Activated gamma-delta T cell treated with Interleukin-2 at 50 U/mL for 16 hours (primary cell): ENCODE measurements around the gene LIMS1.
"Not testable (repeated sequence)": the region's sequence is repeated elsewhere in the genome, so short reads cannot be mapped to it uniquely, and the experiment has no call there.

Source experiments
- DNase-seq: peaks from one replicate; pipeline ENCODE4 v3.0.0-alpha.2; 2020

Gene LIMS1

GRCh38 chr2:108670282-108670681 lies 136.0 kb downstream of the LIMS1 start:
- not testable (repeated sequence) for DNase-seq

DNA sequence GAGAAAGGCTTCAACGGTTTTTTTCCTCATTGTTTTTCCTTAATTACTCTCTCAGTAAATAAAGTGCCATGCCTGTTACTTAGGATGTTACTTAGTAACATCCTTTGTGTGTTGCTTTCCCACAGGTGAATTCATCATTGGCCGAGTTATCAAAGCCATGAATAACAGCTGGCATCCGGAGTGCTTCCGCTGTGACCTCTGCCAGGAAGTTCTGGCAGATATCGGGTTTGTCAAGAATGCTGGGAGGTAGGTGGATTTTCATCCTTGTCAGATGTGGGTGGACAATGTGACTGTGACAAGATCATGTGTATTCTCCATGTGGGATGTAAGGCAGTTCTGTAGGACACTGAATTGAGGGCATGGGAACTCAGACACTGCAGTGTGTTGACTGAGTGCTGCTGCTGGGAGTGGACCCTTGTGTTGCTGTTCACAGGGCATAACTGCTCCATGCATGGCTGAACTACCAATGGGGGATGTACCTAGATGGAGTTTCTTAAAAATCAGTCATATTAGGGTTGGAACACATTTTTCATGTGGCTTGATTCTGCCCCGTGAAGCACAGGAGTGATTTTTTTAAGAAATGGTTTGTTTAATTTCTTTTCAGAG lies 138.0 kb downstream of the LIMS1 start:
- DNase-seq = not testable (repeated sequence)

- not testable (repeated sequence) for DNase-seq
Observed at GRCh38 chr2:108676522-108676921, 142.3 kb downstream of the LIMS1 start.

- DNase-seq = not testable (repeated sequence)
Observed at GRCh38 chr2:108677239-108677744, 143.0 kb downstream of the LIMS1 start.

DNA sequence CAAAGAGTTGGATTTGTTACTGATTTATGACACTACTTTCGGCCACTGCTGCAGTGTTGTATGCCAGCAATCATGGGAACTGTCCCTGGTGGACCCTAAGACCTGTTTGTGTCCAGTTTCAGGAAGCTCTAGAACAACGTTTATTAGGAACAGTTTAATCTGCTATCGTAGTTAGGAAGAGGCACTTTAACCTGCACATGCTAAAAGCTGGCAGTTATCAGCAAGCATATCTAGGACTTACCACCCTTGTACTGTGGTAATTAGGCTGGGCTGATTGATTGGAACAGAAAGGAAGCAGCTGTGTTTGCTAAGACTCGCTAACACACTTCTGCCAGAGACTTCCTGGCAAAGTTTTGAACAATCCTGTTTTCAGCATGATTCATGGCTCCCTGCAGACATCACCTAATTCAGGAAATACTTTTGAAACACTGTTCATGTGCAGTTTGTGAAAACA lies 144.0 kb downstream of the LIMS1 start:
- DNase-seq = not testable (repeated sequence)

- DNase-seq = not testable (repeated sequence)
Observed at GRCh38 chr2:108680805-108681204, 146.5 kb downstream of the LIMS1 start.

- DNase-seq = not testable (repeated sequence)
Observed at GRCh38 chr2:108688818-108689756, 154.8 kb downstream of the LIMS1 start.

DNA sequence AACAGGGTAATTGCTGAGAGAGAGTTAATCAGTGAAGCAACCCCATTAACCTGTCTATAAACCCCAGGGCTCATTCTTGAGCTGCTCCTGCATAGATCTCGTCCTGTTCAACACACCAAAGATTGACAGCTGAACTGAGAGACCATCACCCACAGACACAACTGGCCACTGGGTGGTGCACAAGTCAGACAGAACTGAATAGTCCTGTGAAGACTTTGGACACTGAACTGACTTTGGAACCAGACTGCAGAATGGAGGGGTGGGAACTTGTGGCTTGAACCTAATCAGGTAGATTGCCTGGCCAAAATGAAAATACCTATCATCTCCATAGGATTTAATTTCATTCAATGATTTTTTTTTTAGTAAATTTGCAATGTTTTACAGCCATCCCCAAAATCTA lies 155.7 kb downstream of the LIMS1 start:
- DNase-seq = not testable (repeated sequence)

- no peak for DNase-seq
Observed at GRCh38 chr2:108691447-108691846, 157.2 kb downstream of the LIMS1 start.

DNA sequence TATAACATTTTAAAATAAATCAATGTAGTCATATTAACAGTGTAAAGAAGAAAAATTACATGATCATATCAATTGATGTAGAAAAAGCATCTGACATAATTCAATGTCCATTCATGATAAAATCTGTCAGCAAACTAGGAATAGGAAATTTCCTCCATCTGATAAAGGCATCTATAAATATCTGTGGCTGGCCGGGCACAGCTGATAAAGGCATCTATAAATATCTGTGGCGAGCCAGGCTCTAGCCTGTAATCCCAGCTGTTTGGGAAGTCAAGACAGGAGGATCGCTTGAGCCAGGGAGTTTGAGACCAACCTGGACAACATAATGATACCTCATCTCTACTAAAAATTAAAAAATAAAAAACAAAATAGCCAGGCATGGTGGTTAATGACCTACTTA lies 166.9 kb downstream of the LIMS1 start:
- no peak for DNase-seq

DNA sequence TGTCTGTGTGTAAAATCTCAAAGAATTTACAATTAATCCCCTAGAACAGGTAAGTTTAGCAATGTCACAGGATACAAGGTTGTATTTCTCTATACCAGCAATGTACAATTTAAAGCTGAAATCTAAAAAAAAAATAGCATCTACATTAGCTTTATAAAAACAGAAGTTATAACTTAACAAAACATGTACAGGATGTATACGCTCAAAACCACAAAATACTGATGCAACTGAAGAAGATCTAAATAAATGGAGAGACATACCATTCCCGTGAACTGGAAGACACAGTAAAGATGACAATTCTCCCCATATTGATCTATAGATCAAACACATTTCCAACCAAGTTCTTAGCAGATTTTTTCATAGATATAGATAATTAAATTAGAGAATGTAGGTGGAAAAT lies 167.5 kb downstream of the LIMS1 start:
- DNase-seq = no peak

DNA sequence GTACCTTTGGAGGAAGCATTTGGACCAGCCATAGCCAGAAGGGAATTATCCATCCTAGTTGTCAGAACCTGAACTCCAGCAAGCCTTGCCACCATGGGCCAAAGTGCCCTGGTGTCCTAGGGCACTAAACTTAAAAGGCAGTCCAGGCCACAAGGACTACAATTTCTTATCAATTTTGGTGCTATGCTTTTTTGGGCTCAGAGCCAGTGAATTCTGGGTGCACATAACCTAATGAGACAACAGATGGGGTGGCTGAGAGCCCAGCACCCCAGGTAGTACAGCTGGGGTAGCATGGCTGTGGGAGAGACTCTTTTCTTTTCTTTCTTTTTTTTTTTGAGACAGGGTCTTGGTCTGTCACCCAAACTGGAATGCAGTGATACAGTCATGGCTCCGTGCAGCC lies 170.6 kb downstream of the LIMS1 start:
- DNase-seq = no peak

DNA sequence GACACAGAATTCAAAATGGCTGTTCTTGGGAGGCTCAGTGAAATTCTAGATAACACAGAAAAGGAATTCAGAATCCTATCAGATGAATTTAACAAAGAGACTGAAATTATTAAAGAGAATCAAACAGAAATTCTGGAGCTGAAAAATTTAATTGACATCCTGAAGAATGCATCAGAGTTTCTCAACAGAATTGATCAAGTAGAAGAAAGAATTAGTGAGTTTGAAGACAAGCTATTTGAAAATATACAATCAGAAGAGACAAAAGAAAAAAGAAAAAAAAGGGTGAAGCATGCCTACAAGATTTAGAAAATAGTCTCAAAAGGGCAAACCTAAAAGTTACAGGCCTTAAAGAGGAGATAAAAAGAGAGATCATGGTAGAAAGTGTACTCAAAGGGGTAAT lies 173.0 kb downstream of the LIMS1 start:
- DNase-seq = no peak

DNA sequence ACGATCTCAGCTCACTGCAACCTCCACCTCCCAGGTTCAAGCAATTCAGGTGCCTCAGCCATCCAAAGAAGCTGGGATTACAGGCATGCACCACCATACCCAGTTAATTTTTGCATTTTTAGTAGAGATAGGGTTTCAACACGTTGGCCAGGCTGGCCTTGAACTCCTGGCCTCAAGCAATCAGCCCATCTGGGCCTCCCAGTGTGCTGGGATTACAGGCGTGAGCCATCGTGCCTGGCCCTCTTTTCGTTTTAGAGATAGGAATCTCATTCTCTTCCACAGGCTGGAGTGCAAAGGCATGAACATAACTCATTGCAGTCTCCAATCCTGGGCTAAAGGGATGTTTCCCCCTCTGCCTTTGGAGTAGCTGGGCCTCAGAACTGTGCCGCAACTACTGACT lies 182.7 kb downstream of the LIMS1 start:
- DNase-seq = not testable (repeated sequence)

- peak; percentile 87 for DNase-seq
Observed at GRCh38 chr2:108719149-108720044, 185.1 kb downstream of the LIMS1 start, which contains the start of gene RANBP2. RANBP2 (plus strand) TSS chr2:108719482; CDS start chr2:108719607, 125 bp downstream.

GRCh38 chr2:108726048-108726447 lies 191.8 kb downstream of the LIMS1 start:
- DNase-seq = not testable (repeated sequence)

DNA sequence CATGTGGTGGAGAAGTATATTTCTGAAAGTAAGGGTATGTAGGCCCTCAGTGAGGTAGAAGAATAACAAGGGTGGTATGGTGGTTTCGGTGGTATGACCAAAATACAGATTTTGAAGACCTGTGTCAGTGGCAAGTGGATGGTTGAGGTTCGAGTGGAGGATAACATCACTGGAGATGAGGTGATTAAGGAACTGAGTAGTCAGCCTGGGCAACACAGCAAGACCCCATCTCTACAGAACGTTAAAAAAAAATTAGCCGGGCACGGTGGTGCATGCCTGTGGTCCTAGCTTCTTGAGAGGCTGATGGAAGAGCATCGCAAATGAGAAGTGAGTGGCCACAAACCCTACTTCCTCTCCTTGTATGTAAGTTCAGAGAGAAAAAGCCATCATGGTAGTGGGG lies 200.4 kb downstream of the LIMS1 start:
- not testable (repeated sequence) for DNase-seq
